Measurements from ENCODE around the gene DHX30.

DNA sequence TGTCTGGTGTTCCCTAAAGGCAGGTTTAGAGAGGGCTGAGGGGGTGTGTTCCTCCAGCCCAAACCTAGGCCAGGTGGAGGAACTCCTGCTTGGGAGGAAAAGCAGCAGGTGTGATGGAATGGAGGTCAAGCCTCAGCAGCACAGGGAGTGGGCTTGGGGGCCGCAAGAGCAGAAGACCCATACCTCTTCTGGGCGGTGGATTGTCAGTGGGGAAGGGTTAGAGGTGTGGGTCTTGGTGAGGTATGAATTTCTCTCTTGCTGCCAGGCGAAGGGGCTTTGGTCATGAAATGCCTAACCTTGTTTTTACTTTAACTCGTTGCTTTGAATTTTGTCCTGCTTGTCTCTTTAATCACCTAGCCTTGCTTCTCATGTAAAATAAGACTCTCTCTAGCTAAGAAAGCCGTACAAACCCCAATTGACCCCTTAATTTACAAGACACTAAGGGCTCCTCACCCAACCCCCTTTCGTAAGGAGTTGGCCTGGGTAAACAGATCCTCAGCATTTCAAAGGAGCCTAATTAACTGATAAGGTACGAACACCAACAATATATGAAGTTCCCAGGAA, 38.9 kb downstream of the DHX30 start:
- no peak for TF ChIP-seq CEBPB (IDR thresholded peaks at IDR 0.05; ENCODE audit: low read depth, low read length)
- TF ChIP-seq, protein P1, sequence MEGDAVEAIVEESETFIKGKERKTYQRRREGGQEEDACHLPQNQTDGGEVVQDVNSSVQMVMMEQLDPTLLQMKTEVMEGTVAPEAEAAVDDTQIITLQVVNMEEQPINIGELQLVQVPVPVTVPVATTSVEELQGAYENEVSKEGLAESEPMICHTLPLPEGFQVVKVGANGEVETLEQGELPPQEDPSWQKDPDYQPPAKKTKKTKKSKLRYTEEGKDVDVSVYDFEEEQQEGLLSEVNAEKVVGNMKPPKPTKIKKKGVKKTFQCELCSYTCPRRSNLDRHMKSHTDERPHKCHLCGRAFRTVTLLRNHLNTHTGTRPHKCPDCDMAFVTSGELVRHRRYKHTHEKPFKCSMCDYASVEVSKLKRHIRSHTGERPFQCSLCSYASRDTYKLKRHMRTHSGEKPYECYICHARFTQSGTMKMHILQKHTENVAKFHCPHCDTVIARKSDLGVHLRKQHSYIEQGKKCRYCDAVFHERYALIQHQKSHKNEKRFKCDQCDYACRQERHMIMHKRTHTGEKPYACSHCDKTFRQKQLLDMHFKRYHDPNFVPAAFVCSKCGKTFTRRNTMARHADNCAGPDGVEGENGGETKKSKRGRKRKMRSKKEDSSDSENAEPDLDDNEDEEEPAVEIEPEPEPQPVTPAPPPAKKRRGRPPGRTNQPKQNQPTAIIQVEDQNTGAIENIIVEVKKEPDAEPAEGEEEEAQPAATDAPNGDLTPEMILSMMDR (conservative IDR thresholded peaks at IDR 0.05; ENCODE audit: low read depth, low read length): no peak
- TF ChIP-seq RFX5 (IDR thresholded peaks at IDR 0.05; ENCODE audit: low read depth, low read length): no peak
- no peak for TF ChIP-seq POLR2A (IDR thresholded peaks at IDR 0.05; ENCODE audit: low read depth, low read length)
- no peak for TF ChIP-seq RAD21 (IDR thresholded peaks at IDR 0.05; ENCODE audit: low read length)
- TF ChIP-seq FOS (IDR thresholded peaks at IDR 0.05; ENCODE audit: low read depth, low read length): no peak
- no peak for TF ChIP-seq BHLHE40 (IDR thresholded peaks at IDR 0.05; ENCODE audit: low read depth, low read length)
- TF ChIP-seq CHD1 (IDR thresholded peaks at IDR 0.05; ENCODE audit: low read depth, low read length): no peak
- TF ChIP-seq, protein P2, sequence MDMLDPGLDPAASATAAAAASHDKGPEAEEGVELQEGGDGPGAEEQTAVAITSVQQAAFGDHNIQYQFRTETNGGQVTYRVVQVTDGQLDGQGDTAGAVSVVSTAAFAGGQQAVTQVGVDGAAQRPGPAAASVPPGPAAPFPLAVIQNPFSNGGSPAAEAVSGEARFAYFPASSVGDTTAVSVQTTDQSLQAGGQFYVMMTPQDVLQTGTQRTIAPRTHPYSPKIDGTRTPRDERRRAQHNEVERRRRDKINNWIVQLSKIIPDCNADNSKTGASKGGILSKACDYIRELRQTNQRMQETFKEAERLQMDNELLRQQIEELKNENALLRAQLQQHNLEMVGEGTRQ (IDR thresholded peaks at IDR 0.05; ENCODE audit: low read depth, low read length): no peak
- TF ChIP-seq MAFK (IDR thresholded peaks at IDR 0.05; ENCODE audit: low read depth, low read length): no peak
- no peak for TF ChIP-seq SMC3 (IDR thresholded peaks at IDR 0.05; ENCODE audit: low read depth, low read length)
- TF ChIP-seq, protein P3, sequence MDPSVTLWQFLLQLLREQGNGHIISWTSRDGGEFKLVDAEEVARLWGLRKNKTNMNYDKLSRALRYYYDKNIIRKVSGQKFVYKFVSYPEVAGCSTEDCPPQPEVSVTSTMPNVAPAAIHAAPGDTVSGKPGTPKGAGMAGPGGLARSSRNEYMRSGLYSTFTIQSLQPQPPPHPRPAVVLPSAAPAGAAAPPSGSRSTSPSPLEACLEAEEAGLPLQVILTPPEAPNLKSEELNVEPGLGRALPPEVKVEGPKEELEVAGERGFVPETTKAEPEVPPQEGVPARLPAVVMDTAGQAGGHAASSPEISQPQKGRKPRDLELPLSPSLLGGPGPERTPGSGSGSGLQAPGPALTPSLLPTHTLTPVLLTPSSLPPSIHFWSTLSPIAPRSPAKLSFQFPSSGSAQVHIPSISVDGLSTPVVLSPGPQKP (IDR thresholded peaks at IDR 0.05; ENCODE audit: borderline replicate concordance, low read depth, low read length): no peak
- TF ChIP-seq MAZ (IDR thresholded peaks at IDR 0.05; ENCODE audit: borderline replicate concordance, low read depth, low read length): no peak

Measured in IMR-90 (cell line).